Vagina (tissue), 2 donors: ENCODE data around the gene HSDL1. TPM values are rescaled to one million over a fixed set of nuclear protein-coding genes. Genes with fewer than 3 reads are reported as not detected.

Experiments
- DNase-seq, 2 donors: peaks; one replicate each; pipeline ENCODE4 v3.0.0-alpha.2; 2017; ENCODE audit errors: extremely low spot score in 2 of 2
- H3K27ac ChIP-seq: fragments of 200-600 bp; sonication (generic); one replicate; pipeline ENCODE4 v1.5.1; 2019
- H3K27me3 ChIP-seq: fragments of 200-600 bp; sonication (generic); one replicate; pipeline ENCODE4 v1.5.1; 2019
- H3K36me3 ChIP-seq, 2 donors: fragments of 200-600 bp; sonication (generic); one replicate each; pipeline ENCODE4 v1.5.1; 2017 to 2019
- H3K4me1 ChIP-seq: fragments of 200-600 bp; sonication (generic); one replicate; pipeline ENCODE4 v1.5.1; 2019
- H3K4me3 ChIP-seq, 2 donors: fragments of 200-600 bp; sonication (generic); 1 replicate in 1 of 2; 2 replicates in 1 of 2; pipeline ENCODE4 v1.5.1; 2016 to 2019
- H3K9me3 ChIP-seq: fragments of 200-600 bp; sonication (generic); one replicate; pipeline ENCODE4 v1.5.1; 2019
- POLR2A ChIP-seq, 2 donors: fragments of 450-650 bp; IDR thresholded peaks; one replicate each; pipeline ENCODE4 v1.6.1; 2017; ENCODE audit warnings: antibody characterized with exemption in 2 of 2, mild to moderate bottlenecking in 2 of 2, moderate library complexity in 2 of 2
- POLR2AphosphoS5 ChIP-seq, 2 donors: sonication (generic); formaldehyde crosslinking; IDR thresholded peaks; one replicate each; pipeline ENCODE4 v1.9.0; 2017; ENCODE audit warnings: antibody characterized with exemption in 2 of 2, mild to moderate bottlenecking in 2 of 2, low read depth in 1 of 2; ENCODE audit not compliant: insufficient read depth in 1 of 2
- intact Hi-C: fragments of 100-400 bp; cut with DNase I; formaldehyde crosslinking; loops from one replicate; pipeline ENCODE4 v1.15.1; 2023
- total RNA-seq: library from RNA; depleted of rRNA; stranded (reverse); fragments of >200 nt; gene quantifications from one replicate; pipeline ENCODE4 v1.2.3, GENCODE V29; 2016
- TF ChIP-seq, protein P1 (sequence below), 3 experiments: fragments of 450-650 bp in 2 of 3; fragments of 200-600 bp in 1 of 3; sonication (generic) in 1 of 3; IDR thresholded peaks; one replicate each; pipeline ENCODE4 v1.5.1; 2017 to 2019; ENCODE audit warnings: antibody characterized with exemption in 3 of 3, mild to moderate bottlenecking in 2 of 3, moderate library complexity in 2 of 3

Gene HSDL1
- total RNA-seq, 1 donor from 2014 or later = 16.9 TPM

GRCh38 chr16:84150926-84151325, 5.9 kb upstream of the HSDL1 start:
- no peaks in the 10 kb centered on the region for H3K4me1 ChIP-seq
- no peaks in the 10 kb centered on the region for H3K36me3 ChIP-seq
- H3K27ac ChIP-seq = no peak overlapping the region
- no peaks in the 10 kb centered on the region for H3K9me3 ChIP-seq
- H3K4me3 ChIP-seq = no peak overlapping the region
- TF ChIP-seq, protein P1, sequence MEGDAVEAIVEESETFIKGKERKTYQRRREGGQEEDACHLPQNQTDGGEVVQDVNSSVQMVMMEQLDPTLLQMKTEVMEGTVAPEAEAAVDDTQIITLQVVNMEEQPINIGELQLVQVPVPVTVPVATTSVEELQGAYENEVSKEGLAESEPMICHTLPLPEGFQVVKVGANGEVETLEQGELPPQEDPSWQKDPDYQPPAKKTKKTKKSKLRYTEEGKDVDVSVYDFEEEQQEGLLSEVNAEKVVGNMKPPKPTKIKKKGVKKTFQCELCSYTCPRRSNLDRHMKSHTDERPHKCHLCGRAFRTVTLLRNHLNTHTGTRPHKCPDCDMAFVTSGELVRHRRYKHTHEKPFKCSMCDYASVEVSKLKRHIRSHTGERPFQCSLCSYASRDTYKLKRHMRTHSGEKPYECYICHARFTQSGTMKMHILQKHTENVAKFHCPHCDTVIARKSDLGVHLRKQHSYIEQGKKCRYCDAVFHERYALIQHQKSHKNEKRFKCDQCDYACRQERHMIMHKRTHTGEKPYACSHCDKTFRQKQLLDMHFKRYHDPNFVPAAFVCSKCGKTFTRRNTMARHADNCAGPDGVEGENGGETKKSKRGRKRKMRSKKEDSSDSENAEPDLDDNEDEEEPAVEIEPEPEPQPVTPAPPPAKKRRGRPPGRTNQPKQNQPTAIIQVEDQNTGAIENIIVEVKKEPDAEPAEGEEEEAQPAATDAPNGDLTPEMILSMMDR (IDR thresholded peaks at IDR 0.05) = no peak
- no peak for TF ChIP-seq POLR2A (IDR thresholded peaks at IDR 0.05)
- TF ChIP-seq POLR2AphosphoS5 (IDR thresholded peaks at IDR 0.05; ENCODE audit: insufficient read depth in 1 of 2, low read depth in 1 of 2) = no peak
- intact Hi-C loops = no loop called here
- DNase-seq = no peak
- H3K27me3 ChIP-seq = no peaks in the 10 kb centered on the region

DNA sequence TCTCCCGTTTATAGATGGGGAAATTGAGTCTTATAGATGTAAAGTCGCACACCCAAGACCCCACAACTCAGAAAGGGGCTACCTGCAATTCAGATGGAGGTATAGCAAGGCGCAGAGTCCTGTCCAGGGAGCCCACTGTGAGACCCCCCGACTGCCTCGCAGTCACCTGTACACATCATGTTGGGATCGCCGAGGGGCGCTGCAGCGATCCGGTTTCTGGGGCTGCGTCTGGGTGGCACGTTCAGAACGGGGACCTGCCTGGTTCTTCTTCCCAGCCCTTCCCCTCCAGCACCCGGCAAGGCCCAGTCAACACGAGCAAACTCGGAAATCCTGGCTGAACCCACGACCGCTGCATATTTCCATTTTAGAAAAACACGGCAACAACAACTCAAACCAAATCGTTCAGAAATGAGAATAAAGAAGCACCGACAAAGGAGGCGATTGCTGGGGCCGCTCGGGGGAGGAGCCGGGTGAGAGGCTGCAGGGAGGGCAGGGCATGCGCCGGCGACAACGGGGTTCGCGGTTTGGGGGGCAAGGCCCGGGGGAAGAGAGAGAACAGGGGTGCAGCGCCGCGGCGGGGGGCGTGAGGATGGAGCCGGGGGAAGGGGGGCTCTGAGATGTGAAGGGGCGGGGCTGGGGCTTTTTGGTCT, 643 bp downstream of the HSDL1 start:
- H3K4me3 ChIP-seq = peak overlapping the region; percentile 69 to 100
- DNase-seq = no peak
- peaks cover 16% of the 10 kb centered on the region for H3K4me1 ChIP-seq
- no peaks in the 10 kb centered on the region for H3K9me3 ChIP-seq
- peak overlapping the region; percentile 89 for H3K27ac ChIP-seq
- no peaks in the 10 kb centered on the region for H3K27me3 ChIP-seq
- no peak for TF ChIP-seq POLR2AphosphoS5 (IDR thresholded peaks at IDR 0.05; ENCODE audit: insufficient read depth in 1 of 2, low read depth in 1 of 2)
- TF ChIP-seq POLR2A (IDR thresholded peaks at IDR 0.05) = no peak
- TF ChIP-seq, protein P1 (IDR thresholded peaks at IDR 0.05) = no peak
- no peaks in the 10 kb centered on the region for H3K36me3 ChIP-seq
- intact Hi-C loops = no loop called here

DNA sequence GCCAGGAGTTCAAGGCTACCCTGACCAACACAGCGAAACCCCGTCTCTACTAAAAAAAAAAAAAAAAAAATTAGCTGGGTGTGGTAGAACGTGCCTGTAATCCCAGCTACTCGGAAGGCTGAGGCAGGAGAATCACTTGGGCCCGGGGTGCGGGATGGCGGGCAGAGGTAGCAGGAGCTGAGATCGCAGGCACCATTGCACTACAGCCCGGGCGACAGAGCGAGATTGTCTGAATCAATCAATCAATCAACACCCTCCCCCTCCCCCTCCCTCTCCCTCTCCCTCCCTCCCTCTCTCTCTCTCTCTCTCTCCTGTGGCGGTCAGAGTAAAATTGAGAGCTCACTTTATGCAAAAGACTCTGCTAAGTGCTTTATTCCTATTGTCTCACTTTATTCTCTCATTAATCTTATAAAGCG, 1.2 kb downstream of the HSDL1 start:
- intact Hi-C loops = no loop called here
- Histone ChIP-seq H3K27me3 (no peaks in the 10 kb centered on the region), H3K4me3 (peak overlapping the region; percentile 69 to 100), H3K9me3 (no peaks in the 10 kb centered on the region), H3K27ac (peak overlapping the region; percentile 89), H3K36me3 (no peaks in the 10 kb centered on the region), H3K4me1 (peaks cover 22% of the 10 kb centered on the region)
- no peak for DNase-seq
- no peak for TF ChIP-seq POLR2AphosphoS5 (IDR thresholded peaks at IDR 0.05; ENCODE audit: insufficient read depth in 1 of 2, low read depth in 1 of 2)
- TF ChIP-seq POLR2A (IDR thresholded peaks at IDR 0.05) = no peak
- TF ChIP-seq, protein P1 (IDR thresholded peaks at IDR 0.05) = no peak

DNA sequence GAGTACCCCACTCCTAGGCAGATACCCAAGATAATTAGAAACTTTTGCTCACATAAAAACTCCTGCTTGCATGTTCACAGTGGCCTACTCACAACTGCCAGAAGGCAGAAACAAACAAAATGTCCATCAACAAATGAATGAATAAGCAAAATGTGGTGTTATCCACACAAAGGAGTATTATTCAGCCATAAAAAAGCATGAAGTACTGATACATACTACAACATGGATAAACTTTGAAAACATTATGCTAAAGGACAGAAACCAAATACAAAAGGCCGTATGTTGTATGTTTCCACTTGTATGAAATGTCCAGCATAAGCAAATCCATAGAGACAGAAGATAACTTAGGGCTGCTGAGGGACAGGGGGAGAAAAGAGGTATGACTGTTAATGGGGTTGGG, 1.9 kb downstream of the HSDL1 start:
- intact Hi-C loops = no loop called here
- no peak for DNase-seq
- no peaks in the 10 kb centered on the region for H3K36me3 ChIP-seq
- no peak for TF ChIP-seq POLR2AphosphoS5 (IDR thresholded peaks at IDR 0.05; ENCODE audit: insufficient read depth in 1 of 2, low read depth in 1 of 2)
- TF ChIP-seq, protein P1 (IDR thresholded peaks at IDR 0.05) = no peak
- TF ChIP-seq POLR2A (IDR thresholded peaks at IDR 0.05) = no peak
- H3K9me3 ChIP-seq = no peaks in the 10 kb centered on the region
- H3K27ac ChIP-seq = no peak overlapping the region
- peaks cover 25% of the 10 kb centered on the region for H3K4me1 ChIP-seq
- H3K4me3 ChIP-seq = no peak overlapping the region
- no peaks in the 10 kb centered on the region for H3K27me3 ChIP-seq

- DNase-seq = no peak
- no peak overlapping the region for H3K4me3 ChIP-seq
- intact Hi-C loops = no loop called here
Observed at GRCh38 chr16:84141143-84141670, 3.8 kb downstream of the HSDL1 start.

More at GRCh38 chr16:84141143-84141670, 3.8 kb downstream of the HSDL1 start:
- Histone ChIP-seq H3K9me3 (no peaks in the 10 kb centered on the region), H3K27ac (no peak overlapping the region), H3K36me3 (no peaks in the 10 kb centered on the region), H3K4me1 (peaks cover 25% of the 10 kb centered on the region), H3K27me3 (no peaks in the 10 kb centered on the region)
- TF ChIP-seq, protein P1 (IDR thresholded peaks at IDR 0.05) = no peak
- TF ChIP-seq POLR2AphosphoS5 (IDR thresholded peaks at IDR 0.05; ENCODE audit: insufficient read depth in 1 of 2, low read depth in 1 of 2) = no peak
- TF ChIP-seq POLR2A (IDR thresholded peaks at IDR 0.05) = no peak
